CD4-positive, alpha-beta T cell (primary cell): ENCODE results near the gene ENOX1. TPM values are rescaled to one million over a fixed set of nuclear protein-coding genes. Genes with fewer than 3 reads are reported as not detected.

Source experiments
- ATAC-seq: fragments of 200-7000 bp; cut with Tn5 transposase; one replicate; pipeline ENCODE4 v1.10.0; 2022; ENCODE audit warnings: mild to moderate bottlenecking; ENCODE audit not compliant: poor library complexity
- CTCF ChIA-PET: fragments of 350-600 bp; sonication (Branson Sonifier 250); formaldehyde crosslinking; loops from one replicate; lab custom pipeline; 2021; ENCODE audit warnings: antibody characterized with exemption, inconsistent platforms; lab: Charles Lee
- POLR2A ChIA-PET: fragments of 350-600 bp; sonication (Branson Sonifier 250); formaldehyde crosslinking; loops from one replicate; lab custom pipeline; 2021; ENCODE audit warnings: antibody characterized with exemption, inconsistent platforms; lab: Charles Lee
- DNase-seq, 14 experiments: peaks; one replicate each; pipeline ENCODE4 v3.0.0-alpha.2; 2013 to 2020; ENCODE audit warnings: mixed read lengths in 2 of 14
- H3K27ac ChIP-seq, 2 donors: one replicate each; pipeline versions ENCODE4 v1.5.1 to v1.7.0; 2013; ENCODE audit warnings: low read length in 2 of 2, low read depth in 1 of 2, mild to moderate bottlenecking in 1 of 2
- H3K27me3 ChIP-seq, 2 experiments: 1 replicate in 1 of 2; 2 replicates in 1 of 2; pipeline versions ENCODE4 v1.6.1 to v1.7.0; 2013; ENCODE audit warnings: low read length in 2 of 2, control low read depth in 1 of 2, mild to moderate bottlenecking in 1 of 2, moderate library complexity in 1 of 2; ENCODE audit not compliant: insufficient read depth in 2 of 2, control insufficient read depth in 1 of 2
- H3K36me3 ChIP-seq: one replicate; pipeline ENCODE4 v1.6.1; 2013; ENCODE audit warnings: low read length, control low read depth; ENCODE audit not compliant: insufficient read depth
- H3K4me1 ChIP-seq: one replicate; pipeline ENCODE4 v1.6.1; 2013; ENCODE audit warnings: low read length, control low read depth; ENCODE audit not compliant: insufficient read depth
- H3K4me3 ChIP-seq: one replicate; pipeline ENCODE4 v1.5.1; 2013; ENCODE audit warnings: mild to moderate bottlenecking, low read length, moderate library complexity
- H3K9me3 ChIP-seq, 2 experiments: 1 replicate in 1 of 2; 2 replicates in 1 of 2; pipeline versions ENCODE4 v1.6.1 to v1.7.0; 2013; ENCODE audit warnings: low read length in 2 of 2, mild to moderate bottlenecking in 2 of 2, control low read depth in 1 of 2, moderate library complexity in 1 of 2; ENCODE audit not compliant: control insufficient read depth in 1 of 2, insufficient read depth in 1 of 2
- H3K27ac Mint-ChIP-seq: one replicate; pipeline ENCODE4 v1.8.0; 2020; ENCODE audit warnings: mixed read lengths
- H3K27me3 Mint-ChIP-seq: one replicate; pipeline ENCODE4 v1.8.0; 2021; ENCODE audit warnings: mixed read lengths
- H3K36me3 Mint-ChIP-seq: one replicate; pipeline ENCODE4 v1.8.0; 2021; ENCODE audit warnings: low read depth, mixed read lengths
- H3K4me1 Mint-ChIP-seq: one replicate; pipeline ENCODE4 v1.8.0; 2021; ENCODE audit warnings: low read depth, mixed read lengths
- H3K4me3 Mint-ChIP-seq: one replicate; pipeline ENCODE4 v1.8.0; 2020; ENCODE audit warnings: mild to moderate bottlenecking, mixed read lengths
- H3K9me3 Mint-ChIP-seq: one replicate; pipeline ENCODE4 v1.8.0; 2020; ENCODE audit warnings: mixed read lengths
- CTCF ChIP-seq: fragments of 200-600 bp; IDR thresholded peaks from one replicate; pipeline ENCODE4 v1.8.0; 2022; ENCODE audit warnings: antibody characterized with exemption, mild to moderate bottlenecking
- intact Hi-C, 2 experiments: fragments of 100-400 bp; cut with DNase I in 1 of 2; cut with micrococcal nuclease in 1 of 2; formaldehyde crosslinking; loops; one replicate each; pipeline versions ENCODE4 v1.15.1 to v1.9.0; 2023 to 2025; cut with DNase I, micrococcal nuclease
- total RNA-seq, 174 experiments: library from RNA in 2 of 174; stranded (reverse) in 2 of 174; gene quantifications; one replicate each; pipeline ENCODE4 v1.2.3 and lab custom pipeline; 2021 to 2026

Gene ENOX1
- total RNA-seq, 2 experiments from 2014 or later: not detected

DNA sequence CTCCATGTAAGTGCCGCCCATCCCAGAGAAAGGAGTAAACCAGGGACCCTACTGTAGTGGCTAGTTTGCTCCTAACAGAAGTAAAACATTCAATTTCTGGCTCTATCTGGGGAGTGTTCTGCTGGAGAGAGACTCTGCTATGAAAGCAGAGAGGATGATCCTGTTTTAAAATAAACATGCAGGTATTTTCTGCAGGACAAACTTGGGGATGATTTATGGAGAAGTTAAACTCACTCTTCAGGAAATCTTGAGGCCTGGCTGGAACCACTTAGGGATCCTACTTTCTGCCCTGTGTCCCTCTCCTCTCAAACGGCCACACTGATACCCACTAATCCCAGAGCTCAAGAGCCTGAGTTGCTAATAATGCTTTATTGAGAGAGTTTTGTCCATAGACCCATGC lies 482.3 kb downstream of the ENOX1 start:
- Histone ChIP-seq H3K9me3 (peaks cover 0 to 4% of the 10 kb centered on the region in 2 experiments), H3K36me3 (no peaks in the 10 kb centered on the region), H3K4me1 (no peaks in the 10 kb centered on the region), H3K27me3 (peaks cover 0 to 6% of the 10 kb centered on the region in 2 experiments), H3K4me3 (no peak overlapping the region), H3K27ac (no peak overlapping the region)
- no peak overlapping the region for H3K27ac Mint-ChIP-seq
- H3K27me3 Mint-ChIP-seq: peaks cover 9% of the 10 kb centered on the region
- intact Hi-C loops: no loop called here
- no peak overlapping the region for H3K4me3 Mint-ChIP-seq
- CTCF ChIA-PET: no interaction called here
- DNase-seq (no peak), ATAC-seq (no peak)
- no peaks in the 10 kb centered on the region for H3K4me1 Mint-ChIP-seq
- no peak for TF ChIP-seq CTCF
- POLR2A ChIA-PET: no interaction called here
- no peaks in the 10 kb centered on the region for H3K36me3 Mint-ChIP-seq
- no peaks in the 10 kb centered on the region for H3K9me3 Mint-ChIP-seq

DNA sequence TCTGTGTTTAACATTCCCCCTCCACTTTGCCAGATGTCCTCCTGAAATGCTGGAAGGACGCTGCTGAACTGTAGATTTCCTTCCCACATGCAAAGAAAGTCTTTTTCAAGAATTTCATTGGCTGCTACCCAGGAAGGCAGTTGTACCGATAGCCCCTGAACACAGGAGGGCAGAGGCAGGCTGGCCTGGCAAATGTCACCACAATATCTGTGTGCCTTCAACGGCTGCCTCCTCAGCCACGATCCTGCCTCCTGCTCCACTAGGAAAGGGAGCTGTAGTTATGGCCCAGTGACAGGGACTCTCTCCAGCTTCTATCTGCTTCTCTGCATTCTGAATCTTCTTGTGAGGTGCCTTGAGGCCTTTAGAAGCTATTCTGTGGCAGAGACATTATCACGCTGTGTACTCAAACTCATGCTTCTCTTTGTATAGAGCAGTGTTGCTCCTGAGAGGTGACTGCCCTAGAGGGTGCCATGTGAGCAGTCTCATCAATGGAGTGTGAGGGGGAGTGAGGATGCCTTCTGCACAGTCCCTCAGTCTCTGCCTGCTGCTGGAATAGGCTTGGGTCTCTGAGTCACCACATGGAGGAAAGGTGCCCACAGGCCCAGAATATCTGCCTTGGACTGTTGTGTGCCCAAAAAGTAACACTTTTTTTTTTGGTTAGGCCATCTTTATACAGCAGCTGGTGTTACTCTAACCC lies 483.6 kb downstream of the ENOX1 start:
- POLR2A ChIA-PET: no interaction called here
- H3K4me1 ChIP-seq: no peaks in the 10 kb centered on the region
- no peak for TF ChIP-seq CTCF
- H3K36me3 ChIP-seq: no peaks in the 10 kb centered on the region
- peaks cover 0 to 8% of the 10 kb centered on the region in 2 experiments for H3K27me3 ChIP-seq
- ATAC-seq: no peak
- H3K4me1 Mint-ChIP-seq: no peaks in the 10 kb centered on the region
- intact Hi-C loops: no loop called here
- peaks cover 10% of the 10 kb centered on the region for H3K27me3 Mint-ChIP-seq
- no peak overlapping the region for H3K27ac Mint-ChIP-seq
- H3K4me3 Mint-ChIP-seq: no peak overlapping the region
- H3K4me3 ChIP-seq: no peak overlapping the region
- no peaks in the 10 kb centered on the region for H3K9me3 Mint-ChIP-seq
- CTCF ChIA-PET: no interaction called here
- H3K36me3 Mint-ChIP-seq: no peaks in the 10 kb centered on the region
- H3K27ac ChIP-seq: no peak overlapping the region
- H3K9me3 ChIP-seq: peaks cover 0 to 4% of the 10 kb centered on the region in 2 experiments
- DNase-seq: no peak

DNA sequence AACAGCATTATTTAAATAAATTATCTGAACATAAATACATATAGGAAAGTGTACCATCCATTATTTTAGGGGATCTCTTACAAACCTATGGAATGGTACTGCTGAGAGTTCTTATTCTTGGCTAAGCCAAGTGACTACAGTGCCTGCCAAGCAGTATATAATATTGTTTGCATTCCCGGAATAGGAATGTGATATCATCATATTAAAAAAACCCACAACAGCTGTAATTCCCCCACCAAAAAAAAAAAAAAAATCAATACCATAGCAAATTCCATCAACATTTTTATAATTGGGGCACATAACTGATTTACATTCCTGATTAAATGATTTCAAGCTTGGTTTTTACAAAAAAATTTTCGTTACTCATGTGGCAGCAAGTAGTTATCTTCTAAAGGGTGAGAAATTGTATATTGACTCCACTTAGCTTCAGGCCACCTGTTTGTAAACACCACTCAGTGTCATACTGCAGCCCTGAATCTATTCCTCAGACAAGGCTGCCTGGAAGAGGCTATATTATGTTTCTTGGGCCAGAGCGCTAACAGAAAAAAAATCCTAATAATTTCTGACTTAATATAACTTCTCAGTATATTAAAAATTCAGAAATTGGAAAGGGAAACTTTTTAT lies 485.3 kb downstream of the ENOX1 start:
- no peaks in the 10 kb centered on the region for H3K36me3 Mint-ChIP-seq
- no peak overlapping the region for H3K4me3 ChIP-seq
- H3K9me3 Mint-ChIP-seq: no peaks in the 10 kb centered on the region
- intact Hi-C loops: no loop called here
- H3K4me3 Mint-ChIP-seq: no peak overlapping the region
- DNase-seq (no peak), ATAC-seq (no peak)
- no peak overlapping the region for H3K27ac Mint-ChIP-seq
- peaks cover 0 to 4% of the 10 kb centered on the region in 2 experiments for H3K9me3 ChIP-seq
- H3K4me1 Mint-ChIP-seq: no peaks in the 10 kb centered on the region
- H3K27me3 ChIP-seq: peaks cover 0 to 8% of the 10 kb centered on the region in 2 experiments
- peaks cover 6% of the 10 kb centered on the region for H3K27me3 Mint-ChIP-seq
- ChIA-PET POLR2A (no interaction called here), CTCF (interaction anchor here (0.6 kb wide), 1 partner anchor 14 kb away, joined by 3 read pairs; no protein-coding TSS in a partner anchor)
- no peaks in the 10 kb centered on the region for H3K36me3 ChIP-seq
- H3K4me1 ChIP-seq: no peaks in the 10 kb centered on the region
- no peak for TF ChIP-seq CTCF
- no peak overlapping the region for H3K27ac ChIP-seq
